ENCODE measurements around the gene DAPL1.

DNA sequence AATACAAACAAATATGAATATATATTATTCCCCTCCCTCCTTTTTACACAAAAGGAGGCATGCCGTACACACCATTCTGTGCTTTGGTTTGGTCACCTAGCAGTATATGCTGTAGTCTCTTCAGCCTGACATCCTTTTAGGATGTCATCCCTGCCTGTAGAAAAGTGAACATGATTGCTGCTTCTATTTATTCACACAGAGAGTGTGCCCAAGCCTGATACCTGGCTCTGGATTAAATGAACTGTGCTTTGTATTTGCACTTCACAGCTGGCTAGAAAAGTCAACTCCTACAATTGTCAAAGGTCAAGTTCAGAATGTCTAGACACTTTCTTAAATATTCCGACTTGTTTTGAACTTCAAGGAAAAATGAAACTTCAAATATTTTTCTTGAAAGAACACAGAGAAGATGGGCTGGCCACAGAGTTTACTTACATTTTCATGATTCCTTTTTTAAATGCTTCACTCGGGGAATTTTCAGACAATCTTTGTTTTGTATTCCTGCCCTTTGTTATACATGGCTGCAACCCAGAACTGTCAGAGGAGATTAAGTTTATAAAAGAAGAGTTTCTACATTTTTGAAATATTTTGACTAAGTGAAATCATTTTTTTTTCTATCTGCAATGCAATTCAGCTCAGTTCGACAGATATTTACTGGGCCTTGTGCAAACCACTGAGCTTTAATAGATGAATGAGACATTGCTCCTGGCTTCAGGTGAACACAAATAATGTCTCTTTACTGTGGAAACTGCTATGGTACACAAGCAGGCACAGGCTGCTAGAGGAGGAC lies 33.5 kb downstream of the DAPL1 start:
- TF ChIP-seq CTCF (conservative IDR thresholded peaks at IDR 0.05 in 1 of 2, IDR thresholded peaks at IDR 0.05 in 1 of 2; ENCODE audit: extremely low read depth in 1 of 2, insufficient read depth in 1 of 2, low read depth in 1 of 2, low read length in 2 of 2) (no peak), EZH2 (IDR thresholded peaks at IDR 0.05; ENCODE audit: borderline replicate concordance, low read length) (no peak)

Data from mammary epithelial cell (primary cell).